HG02642 (cell line): ENCODE measurements around the gene CDH4.
"Not testable (repeated sequence)": the region's sequence is repeated elsewhere in the genome, so short reads cannot be mapped to it uniquely, and the experiment has no call there.

Experiments used
- ATAC-seq: cut with Tn5 transposase; IDR thresholded peaks from one replicate; pipeline ENCODE4 v1.9.1; 2021; ENCODE audit warnings: mild to moderate bottlenecking; ENCODE audit not compliant: unreplicated experiment, poor library complexity

The CDH4 gene

GRCh38 chr20:61976644-61977418 is 724.8 kb downstream of the CDH4 start:
- ATAC-seq, result no peak

DNA sequence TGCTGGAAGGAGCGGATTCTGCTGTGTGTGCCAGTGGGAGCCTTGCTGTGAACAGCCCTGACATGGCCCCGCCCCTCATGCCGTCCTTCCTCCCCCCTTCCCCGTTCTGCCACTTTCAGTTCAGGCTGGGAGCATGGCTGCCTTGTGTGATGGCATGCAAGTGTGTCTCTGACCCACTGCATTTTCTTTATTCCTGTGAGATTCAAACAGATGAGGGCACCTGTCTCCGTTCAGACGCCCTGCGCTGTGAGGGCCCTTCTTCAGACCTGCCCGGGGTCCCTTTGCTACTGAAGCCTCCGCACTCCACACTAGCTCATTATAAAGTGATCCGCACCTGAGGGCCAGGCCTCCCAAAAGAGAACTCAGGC is 725.3 kb downstream of the CDH4 start:
- ATAC-seq, result no peak

GRCh38 chr20:61978491-61978890 is 726.4 kb downstream of the CDH4 start:
- ATAC-seq, result no peak

DNA sequence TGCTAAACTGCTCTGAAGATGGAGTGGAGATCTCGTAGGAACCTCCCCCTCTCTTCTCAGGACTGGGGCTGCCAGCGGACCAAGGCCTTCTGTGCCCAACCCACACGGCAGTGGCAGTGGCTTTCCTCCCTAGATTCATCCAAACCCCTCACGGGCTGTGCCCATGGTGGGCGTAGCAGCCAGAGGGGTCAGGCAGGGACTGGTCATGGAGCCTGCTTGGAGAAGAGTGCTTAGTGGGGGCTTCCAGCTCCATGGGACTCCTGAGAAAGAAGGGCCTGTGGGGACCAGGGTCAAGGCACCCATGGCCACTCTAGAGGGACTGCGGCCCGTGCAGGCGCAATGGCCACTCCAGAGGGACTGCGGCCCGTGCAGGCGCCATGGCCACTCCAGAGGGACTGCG is 727.0 kb downstream of the CDH4 start:
- ATAC-seq, result no peak

DNA sequence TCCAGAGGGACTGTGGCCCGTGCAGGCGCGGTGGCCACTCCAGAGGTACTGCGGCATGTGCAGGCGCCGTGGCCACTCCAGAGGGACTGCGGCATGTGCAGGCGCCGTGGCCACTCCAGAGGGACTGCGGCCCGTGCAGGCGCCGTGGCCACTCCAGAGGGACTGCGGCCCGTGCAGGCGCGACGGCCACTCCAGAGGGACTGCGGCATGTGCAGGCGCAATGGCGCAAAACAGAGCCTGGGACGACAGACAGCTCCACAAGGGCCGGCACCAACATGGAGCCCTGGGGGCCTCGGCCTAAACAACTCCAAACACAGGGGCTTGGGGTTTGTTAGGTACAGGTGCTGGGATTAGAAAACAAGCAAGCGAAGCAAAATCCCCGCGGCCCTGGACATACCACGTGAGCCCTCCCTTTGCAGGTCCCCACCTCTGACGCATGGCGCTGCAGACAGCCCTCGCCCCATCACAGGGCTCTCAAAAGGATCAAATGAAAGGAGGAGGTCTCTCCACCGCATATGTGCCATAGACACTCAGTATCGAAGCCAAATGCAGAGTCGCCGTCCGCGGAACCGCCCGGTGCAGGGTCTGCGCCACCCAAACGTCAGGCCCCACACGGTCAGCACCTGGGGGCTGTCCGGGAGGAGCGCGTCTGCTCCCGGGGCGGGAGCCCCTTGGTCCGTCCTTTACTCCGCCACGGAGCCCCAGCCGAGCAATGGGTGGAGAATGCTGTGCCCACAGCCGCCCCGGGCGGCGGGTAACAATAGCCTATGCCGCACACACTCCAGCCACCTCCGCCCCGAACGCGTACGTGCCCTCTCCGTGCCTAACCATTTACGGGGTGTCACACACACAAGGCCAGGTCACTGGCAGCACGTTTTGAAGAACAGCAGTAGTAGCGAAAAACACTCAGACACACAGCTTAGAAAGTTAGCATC is 727.9 kb downstream of the CDH4 start:
- ATAC-seq, result no peak

- ATAC-seq, result no peak
Measured at GRCh38 chr20:61980647-61981583, 728.9 kb downstream of the CDH4 start.

DNA sequence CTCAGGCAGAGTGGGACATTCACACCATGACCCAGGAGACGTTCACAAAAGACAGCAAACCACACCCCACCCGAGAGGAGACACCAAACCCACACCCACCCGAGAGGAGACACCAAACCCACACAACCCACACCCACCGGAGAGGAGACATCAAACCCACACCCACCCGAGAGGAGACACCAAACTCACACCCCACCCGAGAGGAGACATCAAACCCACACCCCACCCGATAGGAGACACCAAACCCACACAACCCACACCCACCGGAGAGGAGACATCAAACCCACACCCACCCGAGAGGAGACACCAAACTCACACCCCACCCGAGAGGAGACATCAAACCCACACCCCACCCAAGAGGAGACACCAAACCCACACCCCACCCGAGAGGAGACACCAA is 729.6 kb downstream of the CDH4 start:
- not testable (repeated sequence) for ATAC-seq

- no peak for ATAC-seq
Measured at GRCh38 chr20:61982191-61982950, 730.3 kb downstream of the CDH4 start.

GRCh38 chr20:61982951-61983315 is 730.9 kb downstream of the CDH4 start:
- ATAC-seq, result no peak

DNA sequence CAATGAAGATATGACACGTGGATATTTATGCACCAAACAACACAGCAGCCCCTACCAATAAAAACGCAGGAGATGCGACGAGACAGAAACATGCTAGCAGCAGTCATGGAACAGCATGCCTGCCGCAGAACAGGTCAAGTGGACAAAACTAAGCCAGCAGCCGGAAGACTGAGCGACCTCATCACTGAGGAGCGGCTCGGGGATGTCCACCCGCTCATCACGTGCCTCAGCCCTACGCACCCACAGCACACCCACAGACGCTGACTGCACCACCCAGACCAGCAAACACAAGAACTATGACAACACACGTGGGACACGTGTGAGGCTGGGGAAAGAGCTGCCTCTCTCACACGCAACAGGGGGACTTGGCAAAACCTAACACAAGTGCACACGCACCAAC is 731.9 kb downstream of the CDH4 start:
- ATAC-seq, result no peak

DNA sequence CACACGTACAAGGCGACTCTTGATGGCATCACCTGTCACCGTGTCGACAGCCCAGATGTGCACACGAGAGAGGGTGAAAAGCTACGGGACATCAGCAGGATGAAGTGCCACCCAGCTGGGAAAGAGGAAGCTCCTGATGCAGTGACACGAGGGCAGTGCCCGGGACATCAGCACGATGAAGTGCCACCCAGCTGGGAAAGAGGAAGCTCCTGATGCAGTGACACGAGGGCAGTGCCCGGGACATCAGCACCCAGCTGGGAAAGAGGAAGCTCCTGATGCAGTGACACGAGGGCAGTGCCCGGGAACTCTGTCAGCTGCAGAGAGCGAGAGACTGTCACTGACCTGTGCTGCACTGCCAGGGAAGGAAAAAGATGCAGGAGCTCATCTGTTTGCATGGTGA is 732.4 kb downstream of the CDH4 start:
- ATAC-seq, result not testable (repeated sequence)

GRCh38 chr20:61985096-61985495 is 733.0 kb downstream of the CDH4 start:
- ATAC-seq, result no peak

- ATAC-seq, result no peak
Measured at GRCh38 chr20:61986762-61987321, 734.8 kb downstream of the CDH4 start.

- ATAC-seq, result no peak
Measured at GRCh38 chr20:61988665-61989064, 736.6 kb downstream of the CDH4 start.

DNA sequence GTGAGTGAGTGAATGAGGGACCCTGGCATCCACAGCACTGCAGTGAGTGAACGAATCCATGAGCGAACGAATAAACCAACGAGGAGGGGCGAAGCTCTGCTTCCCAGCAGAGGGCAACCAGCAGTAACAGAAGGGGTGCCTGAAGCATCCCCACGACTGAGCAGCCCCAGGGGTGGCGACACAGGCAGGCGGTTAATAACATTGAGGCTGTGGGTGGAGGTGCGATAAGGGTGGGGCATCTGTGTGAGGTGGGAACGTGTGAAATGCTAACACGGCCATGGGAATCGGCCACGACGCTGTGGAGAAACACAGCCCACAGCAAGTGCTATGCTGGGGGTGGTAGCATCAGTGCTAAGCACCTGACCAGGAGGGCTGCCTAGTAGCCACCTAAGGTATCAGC is 737.7 kb downstream of the CDH4 start:
- ATAC-seq, result no peak
